KOPT-K1 (cell line): ENCODE results near the gene FLAD1.
"Not testable (repeated sequence)": the region's sequence is repeated elsewhere in the genome, so short reads cannot be mapped to it uniquely, and the experiment has no call there.

Experiments
- H3K27ac ChIP-seq: fragments of 200-600 bp; sonication (generic); 2 replicates; pipeline ENCODE4 v1.5.1; 2016; ENCODE audit warnings: antibody characterized with exemption, mild to moderate bottlenecking, low read depth, low read length; ENCODE audit not compliant: poor library complexity, severe bottlenecking
- H3K36me3 ChIP-seq: fragments of 200-600 bp; sonication (generic); 2 replicates; pipeline ENCODE4 v1.5.1; 2017; ENCODE audit warnings: antibody characterized with exemption, mild to moderate bottlenecking, low read length, moderate library complexity; ENCODE audit not compliant: insufficient read depth
- H3K9me3 ChIP-seq: fragments of 200-600 bp; sonication (generic); 2 replicates; pipeline ENCODE4 v1.5.1; 2017; ENCODE audit warnings: antibody characterized with exemption, low read length, mild to moderate bottlenecking; ENCODE audit not compliant: insufficient read depth, poor library complexity, severe bottlenecking

FLAD1 gene

DNA sequence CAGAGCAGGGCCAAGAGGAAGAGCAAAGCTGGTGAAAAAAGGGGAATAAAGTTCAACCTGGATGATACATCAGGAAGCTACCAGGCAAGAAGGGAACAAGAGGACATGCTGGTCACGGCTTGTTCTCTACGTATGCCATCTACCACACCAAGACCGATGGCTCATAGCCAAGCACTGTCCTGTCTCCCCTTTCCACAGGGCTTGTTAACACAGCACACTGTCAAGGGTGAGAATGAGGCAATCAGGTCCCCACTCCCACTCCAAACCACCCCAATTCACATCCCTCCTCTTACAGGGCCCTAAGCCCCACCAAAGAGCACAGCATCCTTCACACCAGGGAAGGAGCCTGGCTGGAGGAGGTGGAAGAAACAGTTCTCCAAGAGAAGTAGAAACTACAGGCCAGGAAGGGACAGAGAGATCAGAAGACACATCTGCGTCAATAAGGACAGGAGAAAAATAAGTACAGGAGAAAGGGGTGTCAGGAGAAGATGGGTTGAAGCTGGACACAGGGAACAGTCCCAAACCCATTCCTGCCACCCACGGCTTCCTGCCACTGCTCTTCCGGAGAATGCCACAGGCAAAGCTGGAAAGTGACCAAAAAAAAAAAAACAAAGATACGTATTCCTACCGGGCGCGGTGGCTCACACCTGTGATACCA is 11.7 kb upstream of the FLAD1 start:
- no peak overlapping the region for H3K27ac ChIP-seq
- peaks cover 39% of the 10 kb centered on the region for H3K36me3 ChIP-seq

DNA sequence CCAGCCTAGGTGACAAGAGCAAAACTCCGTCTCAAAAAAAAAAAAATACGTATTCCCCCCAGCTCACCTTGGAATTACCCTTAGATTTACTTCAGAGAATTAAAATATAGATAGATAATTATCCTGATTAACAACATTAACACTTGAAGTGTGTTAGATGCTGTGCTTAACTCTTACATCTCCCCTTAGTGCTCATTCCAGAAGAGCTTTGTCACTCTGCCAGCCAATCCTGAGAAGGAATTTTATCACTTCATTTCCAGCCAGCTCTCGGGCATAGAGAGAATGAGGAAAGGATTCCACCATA is 11.0 kb upstream of the FLAD1 start:
- H3K36me3 ChIP-seq, result peaks cover 34% of the 10 kb centered on the region
- no peaks in the 10 kb centered on the region for H3K9me3 ChIP-seq

More for the DNA sequence above, 11.7 kb upstream of the FLAD1 start:
- H3K9me3 ChIP-seq, result no peaks in the 10 kb centered on the region

DNA sequence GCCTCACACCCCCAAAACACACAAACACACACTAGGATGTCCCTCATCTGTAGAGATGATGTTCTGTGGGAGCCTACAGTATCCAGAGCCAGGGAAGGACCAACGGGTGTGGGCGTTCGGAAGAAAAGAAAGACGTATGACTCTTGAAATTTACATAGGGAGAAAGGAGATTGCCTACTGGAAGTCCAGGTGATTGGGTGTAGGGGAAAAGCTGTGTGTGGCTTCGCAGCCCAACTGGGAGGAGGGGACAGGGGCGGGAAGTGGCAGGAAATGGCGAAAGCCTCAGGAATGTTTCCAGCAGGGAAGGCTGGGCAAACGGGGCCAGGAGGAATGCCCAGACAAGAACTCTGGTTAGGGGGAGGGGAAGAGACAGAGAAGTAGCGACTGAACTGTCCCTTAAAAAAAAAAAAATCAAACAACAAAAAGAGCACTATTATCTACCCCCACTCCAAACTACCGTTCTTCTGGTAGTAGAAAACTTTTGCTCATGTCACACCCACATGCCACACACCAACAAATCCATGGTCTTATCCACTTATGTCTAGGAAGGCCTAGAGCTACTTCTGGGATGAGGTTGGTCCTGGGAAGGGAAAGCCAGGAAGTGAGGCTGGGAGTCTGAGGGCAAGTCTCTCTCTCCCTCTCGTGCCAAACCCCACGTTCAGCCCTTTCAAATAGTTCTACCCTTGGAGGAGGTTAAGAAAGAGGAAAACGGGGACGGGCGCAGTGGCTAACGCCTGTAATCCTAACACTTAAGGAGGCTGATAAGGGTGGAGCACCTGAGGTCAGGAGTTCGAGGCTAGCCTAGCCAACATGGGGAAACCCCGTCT is 10.4 kb upstream of the FLAD1 start:
- H3K9me3 ChIP-seq, result no peaks in the 10 kb centered on the region
- peaks cover 34% of the 10 kb centered on the region for H3K36me3 ChIP-seq
- H3K27ac ChIP-seq, result no peak overlapping the region

More for the DNA sequence above, 11.0 kb upstream of the FLAD1 start:
- no peak overlapping the region for H3K27ac ChIP-seq

DNA sequence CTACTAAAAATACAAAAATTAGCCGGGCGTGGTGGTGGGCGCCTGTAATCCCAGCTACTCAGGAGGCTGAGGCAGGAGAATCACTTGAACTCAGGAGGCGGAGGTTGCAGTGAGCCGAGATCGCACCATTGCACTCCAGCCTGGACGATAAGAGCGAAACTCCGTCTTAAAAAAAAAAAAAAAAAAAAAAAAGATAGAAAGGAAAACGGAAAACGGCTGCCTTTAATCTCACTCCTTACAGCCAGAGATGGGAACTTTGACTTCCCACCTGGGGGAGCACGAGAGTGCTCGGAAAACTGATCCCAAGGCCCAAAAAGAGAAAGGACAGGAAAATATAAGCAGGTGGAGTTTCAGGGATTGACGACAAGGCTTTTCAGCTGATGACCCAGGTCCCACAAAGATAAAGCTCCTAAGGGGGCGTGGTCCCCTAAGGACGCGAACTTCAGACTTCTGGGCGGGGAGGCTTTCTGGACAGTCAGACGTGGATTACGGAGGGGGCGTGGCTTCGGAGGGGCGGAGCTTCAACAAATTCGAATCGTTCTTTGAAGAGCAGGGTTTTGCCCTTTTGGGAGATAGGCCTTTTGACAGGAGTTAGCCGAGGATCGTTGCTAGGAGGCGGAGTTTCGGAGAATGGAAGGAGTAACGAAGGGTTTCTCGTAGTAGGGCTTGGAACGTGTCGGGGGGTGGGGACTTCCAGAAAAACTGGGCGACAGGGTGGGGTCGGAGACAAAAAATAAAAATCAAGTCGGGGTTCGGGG is 9.6 kb upstream of the FLAD1 start:
- H3K9me3 ChIP-seq, result no peaks in the 10 kb centered on the region
- H3K36me3 ChIP-seq, result peaks cover 34% of the 10 kb centered on the region
- H3K27ac ChIP-seq, result peak overlapping the region; percentile 92

DNA sequence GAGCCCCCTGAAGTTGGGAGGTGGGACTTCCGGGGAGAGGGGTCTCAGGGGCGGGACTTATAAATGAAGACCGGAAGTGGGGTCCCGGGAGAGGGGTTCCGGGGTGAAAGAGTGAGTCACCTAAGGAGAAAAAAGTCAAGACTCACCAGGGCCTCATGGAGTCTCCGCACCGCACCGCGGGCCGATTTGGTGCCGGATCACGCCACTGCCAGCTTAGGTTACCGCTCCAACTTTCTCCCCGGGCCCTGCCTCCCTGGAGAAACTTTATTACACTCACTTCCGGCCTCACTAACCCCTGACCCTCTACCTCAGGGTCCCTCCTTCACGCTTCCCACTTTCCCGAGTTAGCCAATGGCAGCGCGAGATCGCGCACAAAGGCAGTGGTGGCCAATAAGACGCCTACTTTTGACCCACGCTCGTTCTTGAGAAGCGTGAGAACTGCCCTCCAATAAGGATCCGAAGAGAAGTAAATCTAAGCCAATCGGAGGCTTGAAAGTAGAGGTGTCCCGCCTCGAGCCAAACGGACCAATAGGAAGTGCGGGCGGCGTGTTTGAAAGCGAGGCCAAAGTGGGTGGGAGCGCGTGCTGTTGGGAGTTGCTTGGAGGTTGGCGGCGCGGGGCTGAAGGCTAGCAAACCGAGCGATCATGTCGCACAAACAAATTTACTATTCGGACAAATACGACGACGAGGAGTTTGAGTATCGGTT is 8.9 kb upstream of the FLAD1 start, which contains the start of gene CKS1B:
Gene CKS1B, plus strand, starts transcription at position 580 of the 706 bp plus-strand sequence. Its CDS starts 65 bp downstream, at position 645.
- peak within 1 kb of the TSS; percentile 92 for H3K27ac ChIP-seq
- peaks cover 33% of the 10 kb centered on the region for H3K36me3 ChIP-seq
- H3K9me3 ChIP-seq, result no peaks in the 10 kb centered on the region

DNA sequence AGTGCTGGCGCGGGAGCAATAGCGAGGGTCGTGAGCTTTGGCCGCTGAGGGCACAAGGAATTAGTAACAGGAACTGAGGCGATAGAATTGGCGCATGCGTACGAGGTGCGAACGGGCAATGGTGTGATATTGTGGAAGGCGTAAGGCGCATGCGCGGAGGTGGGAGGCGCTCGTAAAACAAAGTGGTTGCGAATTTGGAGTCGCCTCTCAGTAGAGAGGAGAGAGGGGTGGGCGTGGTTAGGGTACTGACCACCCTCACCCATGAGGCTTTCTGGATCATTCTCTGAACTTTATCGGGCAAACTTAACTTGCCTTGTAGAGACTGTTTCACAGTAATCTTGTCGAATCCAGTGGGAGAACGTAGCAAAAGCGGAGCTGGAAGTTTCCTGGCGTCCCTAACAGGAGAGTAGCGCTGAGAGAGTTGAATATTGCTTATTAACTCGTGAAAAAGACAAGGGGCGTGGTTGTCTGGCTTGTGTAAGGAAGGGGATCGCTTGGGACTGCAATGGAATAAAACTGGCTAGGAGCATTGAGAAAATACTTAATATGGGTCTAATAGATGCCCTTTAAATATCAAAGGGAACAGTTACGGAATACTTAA is 8.2 kb upstream of the FLAD1 start:
- Histone ChIP-seq H3K9me3 (no peaks in the 10 kb centered on the region), H3K27ac (peak overlapping the region; percentile 92), H3K36me3 (peaks cover 33% of the 10 kb centered on the region)

DNA sequence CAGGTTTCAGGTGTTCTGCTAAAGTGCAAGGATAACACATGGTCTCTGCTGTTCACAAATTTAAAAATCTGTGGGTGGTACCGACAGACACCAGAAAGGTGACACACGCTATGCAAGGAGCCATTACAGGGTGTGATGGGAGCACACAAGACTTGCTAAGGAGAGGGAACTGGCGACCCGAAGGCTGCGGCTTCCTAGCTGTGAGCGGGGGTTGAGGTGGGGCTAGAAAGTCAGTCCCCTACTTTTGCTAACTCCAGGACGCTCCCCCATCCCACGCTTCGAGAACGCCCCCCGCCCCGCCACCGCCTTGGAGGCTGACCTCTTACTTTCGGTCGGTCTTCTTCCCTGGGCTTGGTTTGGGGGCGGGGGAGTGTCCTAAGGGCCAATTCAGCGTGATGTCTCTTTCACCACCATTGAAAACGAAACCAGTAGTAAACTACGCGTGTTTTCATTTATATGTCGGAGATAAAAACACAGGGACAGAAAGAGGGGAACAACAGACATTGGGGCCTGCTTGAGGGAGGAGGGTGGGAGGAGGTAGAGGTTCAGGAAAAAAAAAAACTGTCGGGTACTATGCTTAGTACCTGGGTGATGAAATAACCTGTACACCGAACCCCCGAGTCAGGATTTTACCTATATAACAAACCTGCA is 7.6 kb upstream of the FLAD1 start:
- Histone ChIP-seq H3K27ac (peak overlapping the region; percentile 92), H3K9me3 (no peaks in the 10 kb centered on the region), H3K36me3 (peaks cover 39% of the 10 kb centered on the region)

DNA sequence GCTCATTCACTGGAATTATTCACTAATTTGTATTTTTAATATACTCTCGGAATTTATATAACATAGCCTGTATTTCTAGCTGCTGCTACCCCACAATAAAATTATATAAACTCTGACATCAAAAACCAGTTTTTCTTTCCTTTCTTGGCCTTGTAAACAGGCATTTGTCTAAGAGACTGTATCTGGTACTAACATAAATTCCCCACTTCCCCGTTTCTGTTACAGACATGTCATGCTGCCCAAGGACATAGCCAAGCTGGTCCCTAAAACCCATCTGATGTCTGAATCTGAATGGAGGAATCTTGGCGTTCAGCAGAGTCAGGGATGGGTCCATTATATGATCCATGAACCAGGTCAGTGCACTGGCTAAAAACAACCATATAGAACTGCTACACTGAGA is 5.4 kb upstream of the FLAD1 start:
- not testable (repeated sequence) for H3K9me3 ChIP-seq, H3K27ac ChIP-seq
- peaks cover 43% of the 10 kb centered on the region for H3K36me3 ChIP-seq

DNA sequence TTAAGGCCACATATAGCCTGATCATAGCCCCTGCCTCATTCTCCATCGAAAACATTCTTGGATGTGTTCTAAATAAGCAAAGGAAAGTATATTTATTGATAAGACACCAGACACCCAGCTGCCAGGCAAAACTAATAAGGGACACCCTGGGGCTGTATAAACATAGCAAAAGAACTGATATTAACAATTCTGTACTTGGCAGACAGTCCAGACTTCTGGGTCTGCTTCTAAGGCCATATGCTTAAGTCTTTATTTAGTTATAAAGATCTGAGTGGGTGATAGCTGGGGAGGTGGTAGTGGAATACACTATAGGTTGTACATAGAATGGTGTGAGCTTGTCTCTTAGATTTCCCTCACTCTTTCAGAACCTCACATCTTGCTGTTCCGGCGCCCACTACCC is 4.8 kb upstream of the FLAD1 start:
- H3K27ac ChIP-seq, result no peak overlapping the region
- no peaks in the 10 kb centered on the region for H3K9me3 ChIP-seq
- peaks cover 42% of the 10 kb centered on the region for H3K36me3 ChIP-seq

DNA sequence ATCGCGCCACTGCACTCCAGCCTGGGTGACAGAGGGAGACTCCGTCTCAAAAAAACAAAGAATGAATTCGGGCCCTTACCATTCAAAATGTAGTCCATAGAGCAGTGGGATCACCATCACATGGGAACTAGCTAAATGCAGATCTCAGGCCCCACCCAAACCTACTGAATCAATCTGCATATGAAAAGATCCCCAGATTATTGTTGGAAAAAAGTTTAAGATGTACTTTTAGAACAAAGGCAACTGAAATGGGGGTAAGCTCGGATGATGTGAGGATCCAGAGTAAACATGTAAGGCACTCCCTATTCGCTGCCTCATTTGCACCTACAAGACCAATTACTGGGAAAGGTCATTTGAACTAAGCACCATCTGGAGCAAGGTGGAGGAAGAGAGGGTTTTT is 803 bp upstream of the FLAD1 start:
- Histone ChIP-seq H3K36me3 (peaks cover 48% of the 10 kb centered on the region), H3K9me3 (no peaks in the 10 kb centered on the region), H3K27ac (peak overlapping the region; percentile 59)

DNA sequence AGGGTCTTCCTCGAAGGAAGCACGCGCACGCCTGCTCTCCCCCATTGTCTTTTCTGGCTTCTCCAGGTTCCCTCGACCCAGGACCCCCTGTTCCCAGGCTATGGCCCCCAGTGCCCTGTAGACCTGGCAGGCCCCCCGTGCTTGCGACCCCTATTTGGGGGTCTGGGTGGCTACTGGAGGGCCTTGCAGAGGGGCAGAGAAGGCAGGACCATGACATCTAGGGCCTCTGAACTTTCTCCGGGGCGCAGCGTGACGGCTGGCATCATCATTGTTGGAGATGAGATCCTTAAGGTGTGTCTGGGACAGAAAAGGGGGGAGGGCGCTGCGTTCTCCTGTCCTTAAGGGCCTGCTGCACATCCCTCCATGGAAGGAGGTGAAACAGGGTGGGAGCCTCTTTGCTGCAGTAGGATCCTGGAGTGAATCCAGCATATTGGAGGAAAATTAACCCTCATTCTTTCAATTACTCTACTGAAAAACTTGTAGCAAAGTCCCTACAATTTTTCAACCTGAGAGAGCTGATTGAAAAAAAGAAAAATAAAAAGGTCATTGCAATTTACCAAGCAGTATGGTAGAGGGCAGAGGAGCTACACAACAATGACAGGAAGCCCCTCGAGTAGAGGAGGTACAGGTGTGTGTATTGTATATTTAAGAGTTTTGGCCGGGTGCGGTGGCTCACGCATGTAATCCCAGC is 777 bp downstream of the FLAD1 start:
- no peaks in the 10 kb centered on the region for H3K9me3 ChIP-seq
- H3K36me3 ChIP-seq, result peaks cover 50% of the 10 kb centered on the region
- H3K27ac ChIP-seq, result peak overlapping the region; percentile 59

DNA sequence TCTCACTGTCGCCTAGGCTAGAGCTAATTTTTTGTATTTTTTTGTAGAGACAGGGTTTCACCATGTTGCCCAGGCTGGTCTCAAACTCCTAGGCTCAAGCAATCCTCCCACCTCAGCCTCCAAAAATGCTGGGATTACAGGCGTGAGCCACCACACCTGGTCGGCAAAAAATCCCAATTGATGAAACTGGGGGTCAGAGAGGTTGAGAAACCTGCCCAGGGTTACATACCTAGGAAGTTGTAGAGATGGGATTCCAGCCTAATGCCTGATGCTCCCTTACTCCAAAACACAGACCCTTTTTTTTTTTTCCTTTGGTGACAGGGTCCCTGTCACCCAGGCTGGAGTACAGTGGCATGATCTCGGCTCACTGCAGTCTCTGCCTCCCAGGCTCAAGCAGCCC is 3.6 kb downstream of the FLAD1 start:
- H3K27ac ChIP-seq, H3K9me3 ChIP-seq: not testable (repeated sequence)
- peaks cover 48% of the 10 kb centered on the region for H3K36me3 ChIP-seq

DNA sequence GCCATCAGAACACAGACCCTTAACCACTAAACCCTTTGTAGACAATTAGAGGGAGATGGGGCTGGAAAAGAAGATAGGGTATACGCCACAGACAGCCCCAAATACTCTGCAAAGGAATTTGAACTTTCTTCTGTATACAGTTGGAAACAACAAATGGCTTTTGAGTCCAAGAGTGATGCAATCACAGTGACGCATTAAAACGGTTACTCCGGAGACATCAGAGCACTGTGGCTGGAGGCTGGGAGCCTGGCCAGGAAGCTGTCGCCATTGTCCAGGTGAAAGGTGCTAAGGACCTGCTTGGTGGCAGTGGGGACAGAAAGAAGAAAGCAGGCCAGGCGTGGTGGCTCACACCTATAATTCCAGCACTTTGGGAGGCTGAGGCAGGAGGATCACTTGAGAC is 4.2 kb downstream of the FLAD1 start:
- Histone ChIP-seq H3K27ac (no peak overlapping the region), H3K9me3 (no peaks in the 10 kb centered on the region), H3K36me3 (peaks cover 48% of the 10 kb centered on the region)
